Naive B cell (primary cell): ENCODE results near the gene QRFPR. TPM values are rescaled to one million over a fixed set of nuclear protein-coding genes. Genes with fewer than 3 reads are reported as not detected.
A peak's percentile ranks its signal among the peaks of the same experiment; 100 is the strongest.

Source experiments
- ATAC-seq, 2 donors: fragments of 150-1000 bp; cut with Tn5 transposase; 2 replicates each; pipeline ENCODE4 v1.10.0; 2021; ENCODE audit warnings: low read depth in 2 of 2, mild to moderate bottlenecking in 2 of 2, moderate library complexity in 2 of 2
- DNase-seq: peaks from one replicate; pipeline ENCODE4 v3.0.0; 2022
- H3K27ac Mint-ChIP-seq, 6 donors: one replicate each; pipeline ENCODE4 v1.8.0; 2020 to 2022; ENCODE audit warnings: mild to moderate bottlenecking in 6 of 6, mixed read lengths in 6 of 6, moderate library complexity in 5 of 6, inconsistent platforms in 2 of 6
- H3K27me3 Mint-ChIP-seq, 3 donors: one replicate each; pipeline ENCODE4 v1.8.0; 2021 to 2022; ENCODE audit warnings: mixed read lengths in 3 of 3, mild to moderate bottlenecking in 1 of 3
- H3K36me3 Mint-ChIP-seq, 2 donors: one replicate each; pipeline ENCODE4 v1.8.0; 2020 to 2022; ENCODE audit warnings: mixed read lengths in 2 of 2, inconsistent platforms in 1 of 2, mild to moderate bottlenecking in 1 of 2
- H3K4me1 Mint-ChIP-seq, 3 donors: one replicate each; pipeline ENCODE4 v1.8.0; 2020 to 2022; ENCODE audit warnings: mixed read lengths in 3 of 3, inconsistent platforms in 1 of 3, mild to moderate bottlenecking in 1 of 3, moderate library complexity in 1 of 3
- H3K4me3 Mint-ChIP-seq, 8 donors: one replicate each; pipeline ENCODE4 v1.8.0; 2020 to 2022; ENCODE audit warnings: mild to moderate bottlenecking in 8 of 8, mixed read lengths in 8 of 8, moderate library complexity in 8 of 8, inconsistent platforms in 2 of 8
- H3K9me3 Mint-ChIP-seq, 7 donors: one replicate each; pipeline ENCODE4 v1.8.0; 2020 to 2022; ENCODE audit warnings: mixed read lengths in 7 of 7, mild to moderate bottlenecking in 5 of 7, inconsistent platforms in 2 of 7, moderate library complexity in 1 of 7
- polyA plus RNA-seq, 6 donors: library from polyadenylated mRNA; unstranded; fragments of 300-500 nt; fragmentation: Illumina TruSeq; gene quantifications; one replicate each; pipeline ENCODE4 v1.2.3, GENCODE V29; 2021; ENCODE audit warnings: low read depth in 6 of 6

The QRFPR gene
- polyA plus RNA-seq, 6 donors from 2014 or later = not detected

DNA sequence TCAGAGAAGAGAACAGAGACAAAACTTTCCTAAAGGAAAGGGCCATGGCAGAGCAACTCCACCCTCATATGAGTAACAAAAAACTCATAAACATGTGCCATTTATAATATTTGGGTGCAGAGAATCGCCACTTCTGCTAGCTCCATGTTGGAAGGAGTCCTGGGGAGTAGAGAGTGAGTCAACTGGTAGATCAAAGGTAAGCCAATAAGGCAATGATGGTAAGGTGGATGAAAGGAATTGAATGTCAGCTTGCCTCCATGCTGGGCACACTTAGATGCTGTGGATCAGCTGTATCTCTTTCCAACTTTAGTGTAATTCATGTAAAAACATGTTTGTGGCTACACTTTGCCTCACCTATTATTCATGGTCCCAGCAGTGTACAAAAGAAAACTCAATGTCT is 4.7 kb downstream of the QRFPR start:
- ATAC-seq = no peak
- H3K27ac Mint-ChIP-seq = no peak overlapping the region
- H3K27me3 Mint-ChIP-seq = peaks cover 27 to 36% (median 29%) of the 10 kb centered on the region in 3 donors
- no peak overlapping the region for H3K4me3 Mint-ChIP-seq
- H3K4me1 Mint-ChIP-seq = peaks cover 0 to 5% (median 0%) of the 10 kb centered on the region in 3 donors
- peaks cover 0 to 8% of the 10 kb centered on the region in 2 donors for H3K36me3 Mint-ChIP-seq
- H3K9me3 Mint-ChIP-seq = peaks cover 0 to 7% (median 0%) of the 10 kb centered on the region in 7 donors
- DNase-seq = no peak

DNA sequence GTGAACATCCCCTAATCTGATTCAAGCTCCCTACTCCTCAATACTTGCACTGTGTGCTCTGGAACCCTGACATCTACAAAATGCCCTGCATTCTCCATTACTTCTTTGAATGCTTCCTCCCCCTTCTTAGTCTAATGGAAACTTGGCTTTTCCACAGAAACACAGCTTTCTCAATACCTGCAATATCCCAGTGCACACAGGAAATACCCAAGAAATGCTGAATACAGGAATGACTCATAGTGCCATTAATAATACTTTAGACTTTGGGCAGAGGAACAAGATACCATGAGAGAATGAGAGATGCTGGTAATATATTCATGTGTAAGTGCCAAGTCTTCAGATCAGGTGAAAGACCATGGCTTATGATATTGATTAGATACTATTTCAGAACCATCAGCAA is 5.6 kb downstream of the QRFPR start:
- peaks cover 0 to 7% of the 10 kb centered on the region in 2 donors for H3K36me3 Mint-ChIP-seq
- no peak overlapping the region for H3K27ac Mint-ChIP-seq
- peaks cover 0 to 4% (median 0%) of the 10 kb centered on the region in 3 donors for H3K4me1 Mint-ChIP-seq
- H3K9me3 Mint-ChIP-seq = peaks cover 0 to 7% (median 0%) of the 10 kb centered on the region in 7 donors
- ATAC-seq = no peak
- peaks cover 26 to 33% (median 26%) of the 10 kb centered on the region in 3 donors for H3K27me3 Mint-ChIP-seq
- no peak for DNase-seq
- H3K4me3 Mint-ChIP-seq = no peak overlapping the region

DNA sequence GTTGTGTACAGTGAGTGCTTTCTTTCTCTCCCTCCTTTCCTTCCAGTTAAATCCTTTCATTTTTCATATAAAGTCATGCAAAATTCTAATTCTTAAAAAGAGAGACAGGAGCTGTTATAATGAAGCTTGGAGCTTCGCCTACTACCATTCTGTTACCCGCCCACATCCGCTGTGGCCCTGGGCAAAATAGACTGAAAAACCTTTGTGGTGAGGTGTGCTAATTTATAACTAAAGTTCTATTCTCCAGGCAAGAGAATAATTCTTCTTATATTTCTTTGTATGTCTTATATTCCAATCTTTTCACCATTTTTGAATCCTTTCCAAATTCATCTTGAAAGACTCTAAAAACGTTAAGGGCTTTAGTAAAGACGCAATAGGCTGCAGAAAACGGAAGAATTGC is 7.0 kb downstream of the QRFPR start:
- Mint-ChIP-seq H3K4me1 (no peaks in the 10 kb centered on the region), H3K4me3 (no peak overlapping the region)

DNA sequence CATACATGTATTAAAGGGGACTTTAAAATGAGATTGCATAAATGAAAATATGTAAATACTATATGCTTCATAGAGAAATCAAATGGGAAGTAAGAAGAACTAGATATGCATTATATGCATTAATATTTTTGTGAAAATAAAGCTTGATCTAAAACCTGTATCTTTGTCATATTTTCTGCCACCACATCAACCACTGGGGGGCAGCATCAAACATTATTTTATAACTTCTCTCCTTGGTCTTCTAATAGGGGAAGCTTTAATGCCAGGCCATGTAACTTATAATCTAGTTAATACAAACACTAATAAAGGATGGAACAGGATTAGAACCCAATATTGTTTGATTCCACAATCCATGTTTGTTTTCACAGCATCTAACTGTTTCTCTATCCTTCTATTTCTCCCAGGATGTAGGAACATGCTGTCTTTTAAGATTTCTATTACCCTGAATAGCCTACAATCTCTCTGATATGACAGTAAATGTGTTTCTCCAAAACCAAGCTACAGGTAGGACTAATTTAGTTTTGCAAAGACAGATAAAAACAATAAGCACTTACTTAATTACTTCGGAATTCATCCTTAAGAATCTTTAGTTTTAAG is 10.0 kb downstream of the QRFPR start:
- DNase-seq = peak; percentile 1
- no peaks in the 10 kb centered on the region for H3K4me1 Mint-ChIP-seq

More for the DNA sequence above, 7.0 kb downstream of the QRFPR start:
- Mint-ChIP-seq H3K9me3 (no peaks in the 10 kb centered on the region), H3K27me3 (peaks cover 12 to 19% (median 12%) of the 10 kb centered on the region in 3 donors), H3K27ac (no peak overlapping the region), H3K36me3 (no peaks in the 10 kb centered on the region)
- no peak for DNase-seq
- no peak for ATAC-seq

DNA sequence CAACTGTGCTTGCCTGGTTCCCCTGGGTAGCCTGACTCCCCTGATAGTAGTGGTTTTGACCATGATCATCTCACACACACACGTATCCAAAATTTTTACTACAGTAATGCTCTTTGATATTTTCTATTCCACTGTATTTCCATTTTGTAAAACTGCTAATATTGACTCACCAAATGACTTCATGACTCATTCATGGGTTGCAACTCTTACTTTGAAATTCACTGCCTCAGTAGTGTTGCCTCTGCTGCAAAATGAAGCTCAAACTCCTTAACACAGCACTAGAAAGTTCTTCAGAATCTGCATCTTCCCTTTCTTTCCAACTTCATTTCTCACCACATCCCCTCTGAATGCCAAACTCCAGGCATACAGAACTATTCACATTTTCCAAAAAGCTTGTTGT is 20.3 kb downstream of the QRFPR start:
- no peaks in the 10 kb centered on the region for H3K36me3 Mint-ChIP-seq
- H3K27me3 Mint-ChIP-seq = peaks cover 0 to 7% (median 0%) of the 10 kb centered on the region in 3 donors
- H3K9me3 Mint-ChIP-seq = peaks cover 0 to 5% (median 2%) of the 10 kb centered on the region in 7 donors
- no peak overlapping the region for H3K27ac Mint-ChIP-seq
- no peak for DNase-seq
- no peak overlapping the region for H3K4me3 Mint-ChIP-seq
- H3K4me1 Mint-ChIP-seq = no peaks in the 10 kb centered on the region
- ATAC-seq = no peak

More for the DNA sequence above, 10.0 kb downstream of the QRFPR start:
- Mint-ChIP-seq H3K4me3 (no peak overlapping the region), H3K27ac (no peak overlapping the region), H3K27me3 (peaks cover 6 to 9% (median 7%) of the 10 kb centered on the region in 3 donors), H3K36me3 (no peaks in the 10 kb centered on the region), H3K9me3 (no peaks in the 10 kb centered on the region)
- ATAC-seq = no peak

DNA sequence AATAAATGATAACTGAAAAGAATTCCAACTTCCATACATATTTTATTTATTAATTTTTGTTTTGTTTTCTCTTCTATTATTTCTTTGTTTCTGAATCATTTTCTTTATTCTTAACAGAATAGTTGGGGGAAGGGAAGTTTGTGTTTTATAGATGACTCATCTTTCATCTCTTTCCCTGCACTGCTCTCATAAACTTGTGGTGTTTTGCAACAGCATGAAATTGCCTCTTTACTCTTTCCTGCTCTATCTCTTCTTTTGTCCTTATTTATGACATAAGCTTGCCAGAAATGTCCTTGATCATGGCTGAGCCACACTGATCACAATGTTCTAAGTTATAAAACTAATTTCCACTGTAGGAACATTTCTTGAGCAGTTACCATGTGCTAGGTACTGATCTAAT is 22.3 kb downstream of the QRFPR start:
- H3K27me3 Mint-ChIP-seq = peaks cover 0 to 7% (median 0%) of the 10 kb centered on the region in 3 donors
- DNase-seq (no peak), ATAC-seq (no peak)
- peaks cover under 1 to 25% (median 11%) of the 10 kb centered on the region in 7 donors for H3K9me3 Mint-ChIP-seq
- H3K4me1 Mint-ChIP-seq = no peaks in the 10 kb centered on the region
- no peak overlapping the region for H3K4me3 Mint-ChIP-seq
- peaks cover 0 to 6% of the 10 kb centered on the region in 2 donors for H3K36me3 Mint-ChIP-seq
- no peak overlapping the region for H3K27ac Mint-ChIP-seq

DNA sequence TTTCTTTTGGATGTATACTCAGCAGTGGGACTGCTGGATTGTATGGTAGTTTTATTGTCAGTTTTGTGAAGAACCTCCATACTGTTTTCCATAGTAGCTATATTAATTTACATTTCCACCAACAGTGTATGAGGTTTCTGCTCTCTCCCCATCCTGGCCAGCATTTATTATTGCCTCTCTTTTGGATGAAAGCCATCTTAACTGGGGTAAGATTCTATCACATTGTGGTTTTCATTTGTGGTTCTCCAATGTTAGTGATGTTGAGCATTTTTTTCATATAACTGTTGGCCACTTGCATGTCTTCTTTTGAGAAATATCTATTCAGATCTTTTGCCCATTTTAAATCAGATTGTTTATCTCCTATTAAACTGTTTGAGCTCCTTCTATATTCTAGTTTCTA is 27.6 kb downstream of the QRFPR start:
- ATAC-seq (no peak), DNase-seq (no peak)
- Mint-ChIP-seq H3K36me3 (peaks cover 0 to 6% of the 10 kb centered on the region in 2 donors), H3K4me1 (no peaks in the 10 kb centered on the region), H3K27me3 (no peaks in the 10 kb centered on the region), H3K27ac (no peak overlapping the region), H3K4me3 (no peak overlapping the region), H3K9me3 (peaks cover 4 to 33% (median 14%) of the 10 kb centered on the region in 7 donors)

DNA sequence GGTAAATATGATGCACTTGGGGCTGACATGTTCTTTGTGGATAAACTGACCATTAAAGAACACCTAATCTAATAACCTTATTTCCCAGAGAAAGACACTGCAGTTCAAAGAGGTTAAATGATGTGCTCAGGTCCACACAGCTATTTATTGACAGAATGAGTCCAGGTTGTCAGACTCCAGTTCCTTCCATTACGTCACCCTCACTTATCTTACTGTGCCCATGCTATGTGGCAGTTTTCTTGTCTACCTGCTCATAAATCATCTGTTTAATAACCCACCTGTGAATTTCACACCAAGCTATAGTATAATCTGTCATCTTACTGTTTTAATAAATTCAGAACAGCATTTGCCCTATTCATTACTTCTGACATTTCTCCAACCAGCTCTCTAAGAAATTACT is 36.7 kb downstream of the QRFPR start:
- no peak for DNase-seq
- Mint-ChIP-seq H3K27me3 (no peaks in the 10 kb centered on the region), H3K4me1 (no peaks in the 10 kb centered on the region), H3K27ac (no peak overlapping the region), H3K36me3 (no peaks in the 10 kb centered on the region), H3K9me3 (peaks cover 0 to 5% (median 0%) of the 10 kb centered on the region in 7 donors), H3K4me3 (no peak overlapping the region)
- no peak for ATAC-seq

DNA sequence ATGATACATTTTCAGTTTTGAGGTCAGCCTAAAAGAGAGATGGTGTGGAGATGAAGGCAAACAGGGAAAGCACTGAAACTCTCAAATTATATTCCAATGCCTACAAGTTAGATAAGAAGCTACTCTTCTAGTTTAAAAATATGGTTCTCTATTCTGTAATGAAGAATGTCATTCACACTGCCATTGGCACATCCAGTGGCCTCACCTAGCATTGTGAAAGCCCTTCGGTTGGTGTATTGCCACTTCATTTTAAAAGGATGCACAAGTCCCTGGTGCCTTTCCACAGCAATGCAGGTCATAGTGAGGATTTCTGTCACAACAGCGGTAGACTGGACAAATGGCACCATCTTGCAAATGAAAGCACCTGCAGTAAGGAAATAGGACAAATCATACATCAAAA is 40.6 kb downstream of the QRFPR start:
- Mint-ChIP-seq H3K27ac (no peak overlapping the region), H3K4me3 (no peak overlapping the region), H3K27me3 (no peaks in the 10 kb centered on the region), H3K36me3 (no peaks in the 10 kb centered on the region), H3K9me3 (peaks cover 0 to 8% (median 0%) of the 10 kb centered on the region in 7 donors), H3K4me1 (no peaks in the 10 kb centered on the region)
- DNase-seq = no peak
- ATAC-seq = no peak

DNA sequence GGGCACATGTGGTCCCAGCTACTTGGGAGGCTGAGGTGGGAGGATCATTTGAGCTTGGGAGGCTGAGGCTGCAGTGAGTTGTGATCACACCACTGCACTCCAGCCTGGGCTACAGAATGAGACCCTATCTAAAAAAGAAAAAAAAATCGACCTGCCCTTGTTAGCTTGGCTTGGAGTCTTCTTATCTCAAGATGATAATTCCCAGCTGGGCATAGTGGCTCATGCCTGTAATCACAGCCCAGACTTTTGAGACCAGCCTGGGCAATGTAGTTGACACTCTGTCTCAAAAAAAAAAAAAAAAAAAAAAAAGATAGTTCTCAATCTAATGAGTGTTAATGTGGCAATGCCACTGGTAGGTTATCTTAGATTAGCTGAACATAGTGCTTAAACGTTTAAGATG is 41.0 kb downstream of the QRFPR start:
- H3K9me3 Mint-ChIP-seq = peaks cover 0 to 8% (median 0%) of the 10 kb centered on the region in 7 donors
- H3K27ac Mint-ChIP-seq = no peak overlapping the region
- DNase-seq = no peak
- H3K36me3 Mint-ChIP-seq = no peaks in the 10 kb centered on the region
- no peak overlapping the region for H3K4me3 Mint-ChIP-seq
- H3K27me3 Mint-ChIP-seq = no peaks in the 10 kb centered on the region
- H3K4me1 Mint-ChIP-seq = no peaks in the 10 kb centered on the region
- ATAC-seq = no peak

DNA sequence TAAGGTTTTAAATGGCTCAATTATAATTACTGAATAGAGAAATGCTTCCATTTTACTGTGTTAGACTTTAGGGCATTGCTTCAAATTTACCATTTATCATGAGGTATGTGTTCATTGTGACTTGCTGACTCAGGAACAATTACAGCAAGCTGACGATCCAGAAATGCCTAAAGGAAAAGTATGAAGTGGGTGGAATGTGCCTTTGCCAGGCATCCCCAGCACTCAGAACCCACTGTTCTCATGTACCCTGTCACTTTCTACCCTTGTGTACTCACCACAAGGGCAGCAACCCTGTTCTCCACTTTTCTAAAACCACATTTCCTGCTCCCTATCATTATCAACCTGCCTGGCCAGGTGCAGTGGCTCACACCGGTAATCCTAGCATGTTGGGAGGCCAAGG is 41.5 kb downstream of the QRFPR start:
- no peak for DNase-seq

DNA sequence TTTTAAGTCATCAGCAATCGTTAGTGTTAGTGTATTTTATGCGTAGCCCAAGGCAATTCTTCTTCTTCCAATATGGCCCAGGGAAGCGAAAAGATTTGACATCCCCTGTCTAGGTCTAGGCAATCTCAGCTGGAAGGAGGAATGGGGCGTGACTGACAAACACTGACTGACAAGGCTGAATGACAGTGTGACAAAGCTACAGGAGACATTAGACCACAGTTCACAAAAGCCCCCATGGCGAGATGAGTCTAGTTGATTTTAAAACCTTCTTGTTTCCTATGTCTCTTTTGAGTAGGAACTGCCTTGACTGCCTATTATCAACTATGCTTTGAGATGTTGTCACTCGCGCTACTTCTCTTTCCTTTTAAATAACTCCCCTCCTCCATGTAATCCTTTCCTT is 42.3 kb downstream of the QRFPR start:
- Mint-ChIP-seq H3K36me3 (no peaks in the 10 kb centered on the region), H3K9me3 (peaks cover 0 to 8% (median 0%) of the 10 kb centered on the region in 7 donors), H3K4me1 (no peaks in the 10 kb centered on the region), H3K27ac (no peak overlapping the region), H3K27me3 (no peaks in the 10 kb centered on the region), H3K4me3 (no peak overlapping the region)
- DNase-seq (no peak), ATAC-seq (no peak)

More for the DNA sequence above, 41.5 kb downstream of the QRFPR start:
- H3K27me3 Mint-ChIP-seq = no peaks in the 10 kb centered on the region
- H3K36me3 Mint-ChIP-seq = no peaks in the 10 kb centered on the region
- no peak for ATAC-seq
- no peaks in the 10 kb centered on the region for H3K4me1 Mint-ChIP-seq
- no peak overlapping the region for H3K4me3 Mint-ChIP-seq
- peak overlapping the region in 1 of 6 donors; percentile 16 for H3K27ac Mint-ChIP-seq
- peaks cover 0 to 8% (median 0%) of the 10 kb centered on the region in 7 donors for H3K9me3 Mint-ChIP-seq

DNA sequence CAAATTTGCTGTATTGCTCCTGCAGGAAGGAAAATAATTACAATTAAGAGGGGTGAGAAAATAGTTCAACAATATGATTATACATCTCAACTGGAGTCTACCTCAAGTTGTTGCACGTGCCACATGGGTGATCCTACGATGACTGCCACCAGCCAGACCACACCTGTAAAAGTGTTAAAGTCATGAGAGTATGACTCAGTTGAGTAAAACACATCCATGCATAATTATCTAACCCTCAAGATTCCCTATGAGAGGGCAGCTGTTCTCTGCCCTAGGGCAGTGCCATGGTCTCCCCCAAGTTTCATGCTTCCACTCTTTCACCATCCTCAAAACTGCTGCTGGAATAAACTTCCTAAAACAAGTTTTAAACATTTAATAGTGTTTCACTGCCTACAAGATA is 44.1 kb downstream of the QRFPR start:
- ATAC-seq = no peak
- DNase-seq = no peak
- no peaks in the 10 kb centered on the region for H3K4me1 Mint-ChIP-seq
- no peaks in the 10 kb centered on the region for H3K36me3 Mint-ChIP-seq
- no peak overlapping the region for H3K4me3 Mint-ChIP-seq
- H3K27ac Mint-ChIP-seq = no peak overlapping the region
- peaks cover 0 to 3% (median 0%) of the 10 kb centered on the region in 7 donors for H3K9me3 Mint-ChIP-seq
- H3K27me3 Mint-ChIP-seq = no peaks in the 10 kb centered on the region

DNA sequence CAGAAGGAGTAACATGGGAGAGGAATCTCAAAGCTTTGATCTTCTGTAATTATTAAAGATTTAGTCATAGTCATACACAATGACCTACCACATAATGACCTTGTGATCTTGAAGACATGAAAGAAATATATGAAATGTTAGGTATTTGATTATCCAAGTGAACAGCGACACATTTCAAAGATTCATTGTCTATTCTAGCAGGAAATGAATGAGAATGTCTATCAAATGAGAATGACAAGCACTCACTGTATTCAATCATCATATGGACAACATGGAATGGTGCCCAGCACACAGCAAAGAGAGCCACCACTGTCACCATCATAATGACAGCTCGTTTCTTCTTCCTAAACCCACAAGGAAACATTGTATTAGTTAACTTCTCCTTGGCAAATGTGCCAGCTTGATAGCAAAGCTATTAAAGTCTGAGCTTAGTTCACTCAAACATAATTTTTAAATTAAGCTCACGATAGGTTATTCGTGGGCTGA is 50.6 kb downstream of the QRFPR start:
- Mint-ChIP-seq H3K9me3 (peaks cover 0 to 3% (median 0%) of the 10 kb centered on the region in 7 donors), H3K4me1 (no peaks in the 10 kb centered on the region), H3K27me3 (peaks cover 0 to 4% (median 0%) of the 10 kb centered on the region in 3 donors), H3K27ac (no peak overlapping the region), H3K36me3 (no peaks in the 10 kb centered on the region), H3K4me3 (no peak overlapping the region)
- DNase-seq = no peak
- ATAC-seq = no peak
